GM19238 (cell line): ENCODE data around the gene ATCAY.
"Not testable (repeated sequence)": the region's sequence is repeated elsewhere in the genome, so short reads cannot be mapped to it uniquely, and the experiment has no call there.

Source experiments
- DNase-seq: peaks from one replicate; pipeline ENCODE4 v3.0.0; 2011; ENCODE audit warnings: low spot score; ENCODE audit not compliant: insufficient read length

ATCAY gene

DNA sequence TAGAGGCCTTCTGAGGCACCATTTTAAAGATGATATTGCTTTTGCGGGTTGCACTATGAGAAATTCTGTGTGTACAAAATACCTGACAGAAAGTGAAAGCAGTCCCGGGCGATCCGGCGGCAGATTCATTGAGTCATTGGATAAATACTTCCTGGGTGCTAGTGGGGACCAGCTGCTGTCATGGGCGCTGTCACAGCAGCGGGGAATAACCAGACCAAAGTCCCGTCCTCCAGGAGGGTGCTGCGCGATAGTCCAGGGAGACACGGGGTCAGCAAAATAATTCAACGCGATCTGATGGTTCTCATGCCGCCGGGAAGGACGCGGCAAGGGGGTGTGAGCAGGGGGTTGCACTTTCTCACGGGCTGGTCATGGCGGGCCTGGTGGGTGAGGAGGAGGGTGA lies 25.2 kb upstream of the ATCAY start:
- DNase-seq: no peak

GRCh38 chr19:3857449-3858003 lies 23.0 kb upstream of the ATCAY start:
- peak; percentile 43 for DNase-seq

GRCh38 chr19:3860499-3860898 lies 20.0 kb upstream of the ATCAY start:
- no peak for DNase-seq

DNA sequence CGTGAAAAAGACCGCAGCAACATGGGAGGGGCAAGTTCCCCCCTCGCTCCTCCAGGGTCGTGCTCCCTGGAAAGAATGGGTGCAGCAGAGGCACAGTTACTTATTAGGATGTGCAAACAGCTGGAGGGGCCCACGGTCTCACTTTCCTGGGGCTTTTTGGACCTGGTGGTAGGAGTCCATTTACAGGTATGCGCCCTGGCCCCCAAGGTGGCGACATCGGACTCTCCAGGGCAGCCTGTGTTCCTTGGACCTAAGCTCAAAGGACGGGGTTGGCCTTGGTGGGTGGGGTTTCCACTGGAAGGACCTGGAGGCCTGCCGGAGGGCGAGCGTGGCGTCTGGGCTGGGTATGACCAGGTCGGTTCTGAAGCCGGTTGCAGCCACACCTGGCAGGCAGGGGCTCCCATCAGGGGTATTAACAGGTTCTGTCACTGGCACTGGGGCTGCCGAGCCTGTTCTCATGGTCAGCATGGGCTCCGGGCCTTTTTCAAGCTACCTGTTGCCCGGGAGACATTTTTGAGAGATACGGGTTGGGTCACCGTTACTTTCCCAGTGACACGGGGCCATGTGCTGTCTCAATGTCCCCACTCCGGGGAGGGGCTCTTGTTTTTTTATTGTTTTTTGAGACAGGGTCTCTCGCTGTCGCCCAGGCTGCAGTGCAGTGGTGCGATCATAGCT lies 17.5 kb upstream of the ATCAY start:
- no peak for DNase-seq

- DNase-seq: no peak
Measured at GRCh38 chr19:3863648-3864047, 16.8 kb upstream of the ATCAY start.

DNA sequence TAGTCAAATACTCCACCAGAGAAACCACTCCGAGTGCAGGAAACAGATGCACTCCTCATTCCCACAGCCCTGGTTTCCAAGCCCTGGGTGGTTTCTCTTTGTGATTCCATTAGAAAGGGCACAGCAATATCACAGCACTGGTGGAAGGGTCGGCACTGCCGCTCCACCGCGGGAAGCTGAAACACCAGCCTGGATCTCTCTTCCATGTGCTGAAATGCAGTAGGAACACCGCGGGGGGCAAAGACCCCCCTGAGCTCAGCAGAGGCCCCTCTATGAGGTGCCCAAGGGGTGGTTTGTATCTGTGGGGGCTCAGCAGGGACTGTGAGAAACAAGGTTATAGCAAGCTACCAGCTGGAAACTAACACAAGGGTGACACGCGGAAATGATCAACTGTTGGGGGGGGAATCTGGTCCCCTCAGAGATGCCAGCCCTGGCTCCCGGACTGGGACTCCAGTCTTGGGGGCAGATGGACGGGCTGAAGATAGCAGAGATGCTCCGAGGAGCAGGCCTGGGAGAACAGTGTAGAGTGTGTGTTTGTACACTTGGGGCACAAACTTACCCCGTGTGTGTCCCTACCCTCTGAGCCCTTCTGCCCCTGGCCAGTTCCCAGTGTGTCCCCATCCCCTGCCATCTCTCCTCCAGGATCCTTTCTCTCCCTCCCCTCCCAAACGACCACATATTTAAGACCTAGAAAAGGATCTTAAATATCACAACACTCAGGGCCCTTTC lies 13.4 kb upstream of the ATCAY start:
- no peak for DNase-seq

DNA sequence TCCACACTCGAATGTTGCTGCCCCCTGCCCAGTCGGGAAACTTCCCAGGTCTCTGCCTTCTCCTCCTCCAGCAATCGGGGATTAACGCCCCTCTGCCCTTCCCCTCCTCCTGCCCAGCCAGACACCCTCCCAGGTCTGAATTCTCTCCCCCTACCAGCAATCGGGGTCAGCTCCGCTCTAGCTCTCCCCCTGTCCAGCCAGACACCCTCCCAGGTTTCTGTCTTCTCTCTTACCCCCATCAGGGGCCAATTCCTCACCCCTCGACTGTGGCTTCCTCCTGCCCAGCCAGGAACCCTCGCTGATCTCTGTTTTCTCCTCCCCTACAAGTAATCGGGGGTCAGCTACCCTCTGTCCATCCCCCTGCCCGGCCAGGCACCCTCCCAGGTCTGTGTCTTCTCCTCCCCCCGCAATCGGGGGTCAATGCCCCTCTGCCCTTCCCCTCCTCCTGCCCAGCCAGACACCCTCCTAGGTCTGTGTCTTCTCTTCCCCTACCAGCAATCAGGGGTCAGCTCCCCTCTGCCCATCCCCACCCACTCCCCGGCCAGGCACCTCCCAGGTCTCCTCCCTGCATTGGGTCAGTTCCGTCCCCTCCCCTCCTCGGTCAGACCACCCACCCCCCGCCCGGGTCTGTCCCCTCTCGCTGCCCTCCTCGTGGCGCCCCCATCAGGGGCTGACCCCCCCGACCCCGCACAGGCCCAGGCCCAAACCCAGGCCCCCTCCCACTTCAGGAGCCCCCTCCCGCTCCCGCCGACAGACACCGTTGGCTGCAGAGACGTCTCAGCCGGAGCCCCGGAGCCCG lies 12.3 kb upstream of the ATCAY start:
- DNase-seq: no peak

DNA sequence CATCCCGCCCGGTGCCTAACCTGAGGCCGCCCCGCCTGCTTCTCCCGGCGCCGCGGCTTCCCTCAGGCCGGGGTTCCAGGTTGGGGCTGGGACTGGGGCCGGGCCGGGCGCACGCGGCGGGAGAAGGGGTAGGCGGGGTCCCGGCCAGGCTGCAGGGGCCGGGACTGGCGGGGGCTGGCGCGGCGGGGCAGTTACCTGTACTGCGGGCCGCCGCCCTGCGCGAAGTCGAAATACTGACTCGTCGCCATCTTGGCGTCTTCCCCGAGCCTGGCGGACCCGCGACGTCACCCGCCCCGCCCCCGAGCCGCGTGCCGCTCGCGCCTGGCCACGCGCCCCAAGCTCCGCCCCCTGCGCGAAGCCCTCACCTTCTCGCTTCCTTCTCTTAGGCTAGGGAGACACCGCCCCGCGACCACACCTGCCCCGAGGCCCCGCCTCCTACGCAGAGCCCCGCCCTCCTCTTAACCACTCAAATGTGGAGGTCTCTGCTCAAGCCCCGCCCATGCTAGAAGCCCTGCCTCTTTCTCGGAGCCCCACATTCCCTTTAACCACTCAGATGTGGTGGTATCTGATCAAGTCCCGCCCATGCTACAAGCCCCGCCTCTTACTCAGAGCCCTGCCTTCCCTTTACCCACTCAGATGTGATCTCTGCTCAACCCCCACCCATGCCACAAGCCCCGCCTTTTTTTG lies 11.6 kb upstream of the ATCAY start, which contains the start of gene ZFR2:
Gene ZFR2 (minus strand): TSS at position 269 of the 687 bp plus-strand sequence. CDS start 21 bp downstream, at position 248.
- no peak for DNase-seq

DNA sequence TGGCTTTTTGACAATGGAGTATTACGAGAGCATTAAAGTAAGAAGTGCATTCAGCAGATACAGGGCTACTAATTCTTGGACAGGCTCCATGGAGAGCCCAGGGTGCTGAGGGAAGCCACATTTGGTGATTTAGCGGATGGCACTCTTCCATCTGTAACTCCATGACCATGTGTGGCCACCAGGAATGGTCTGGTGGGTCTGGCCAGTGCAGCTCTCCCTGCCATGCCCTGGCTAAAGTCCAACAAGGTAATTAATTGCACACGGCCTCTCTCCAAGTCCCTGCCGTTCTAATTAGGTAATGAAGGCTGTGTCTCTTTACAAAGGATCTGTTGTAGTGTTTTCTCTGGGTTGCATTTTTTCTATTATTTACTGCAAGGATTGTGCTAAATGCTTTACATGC lies 7.3 kb upstream of the ATCAY start:
- no peak for DNase-seq

DNA sequence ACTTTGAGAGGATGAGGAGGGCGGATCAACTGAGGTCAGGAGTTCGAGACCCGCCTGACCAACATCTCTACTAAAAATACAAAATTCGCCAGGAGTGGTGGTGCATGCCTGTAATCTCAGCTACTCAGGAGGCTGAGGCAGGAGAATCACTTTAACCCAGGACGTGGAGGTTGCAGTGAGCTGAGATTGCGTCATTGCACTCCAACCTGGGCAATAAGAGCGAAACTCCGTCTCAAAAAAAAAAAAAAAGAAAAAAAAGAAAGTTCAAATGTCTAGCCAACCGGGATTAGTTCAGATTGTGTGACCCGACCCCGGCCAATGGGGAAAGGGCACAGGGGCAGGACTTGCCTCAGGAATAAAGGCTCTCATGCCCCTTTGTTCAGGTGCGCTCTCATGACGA lies 5.8 kb upstream of the ATCAY start:
- not testable (repeated sequence) for DNase-seq

- no peak for DNase-seq
Measured at GRCh38 chr19:3879656-3880055, 829 bp upstream of the ATCAY start.

- no peak for DNase-seq
Measured at GRCh38 chr19:3881272-3882040, 971 bp downstream of the ATCAY start.

DNA sequence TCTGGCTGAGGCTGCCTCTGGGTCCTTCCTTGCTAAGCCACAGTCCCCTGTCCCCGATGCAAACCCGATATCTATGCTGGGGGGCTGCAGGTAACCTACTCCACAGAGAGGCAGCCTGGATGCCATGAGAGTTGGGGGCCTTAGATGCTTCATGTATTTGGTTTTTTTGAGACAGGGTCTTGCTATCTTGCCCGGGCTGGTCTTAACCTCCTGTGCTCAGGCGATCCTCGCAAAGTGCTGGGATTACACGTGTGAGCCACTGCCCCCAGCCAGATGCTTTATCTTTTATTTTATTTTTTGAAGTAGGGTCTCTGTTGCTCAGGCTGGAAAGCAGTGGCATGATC lies 1.5 kb downstream of the ATCAY start:
- DNase-seq: no peak

DNA sequence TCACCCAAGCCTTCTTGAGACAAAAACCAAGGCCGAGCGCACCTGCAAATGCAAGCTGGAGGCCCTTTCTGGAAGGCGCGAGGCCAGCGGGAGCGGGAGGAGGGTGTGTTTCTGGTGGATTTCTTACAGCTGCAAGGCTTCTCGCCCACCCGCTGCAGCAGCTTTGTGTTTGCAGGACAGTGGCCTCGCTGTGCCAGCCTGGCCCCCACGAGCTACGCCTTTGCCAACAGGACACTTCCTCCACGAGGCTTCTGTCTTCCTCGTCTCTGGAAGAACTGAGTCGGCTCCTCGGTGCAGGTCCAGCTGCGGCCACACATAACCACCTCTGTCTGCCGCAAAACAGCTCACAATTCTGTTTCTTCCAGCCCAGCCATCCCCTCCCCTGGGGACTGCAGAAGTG lies 10.1 kb downstream of the ATCAY start:
- no peak for DNase-seq

GRCh38 chr19:3893509-3894179 lies 13.2 kb downstream of the ATCAY start:
- no peak for DNase-seq

GRCh38 chr19:3894959-3895358 lies 14.5 kb downstream of the ATCAY start:
- not testable (repeated sequence) for DNase-seq

GRCh38 chr19:3895788-3896187 lies 15.3 kb downstream of the ATCAY start:
- no peak for DNase-seq

GRCh38 chr19:3897936-3898335 lies 17.5 kb downstream of the ATCAY start:
- no peak for DNase-seq

GRCh38 chr19:3898426-3898825 lies 17.9 kb downstream of the ATCAY start:
- DNase-seq: no peak
